ENCODE results near the gene GAL3ST1.

DNA sequence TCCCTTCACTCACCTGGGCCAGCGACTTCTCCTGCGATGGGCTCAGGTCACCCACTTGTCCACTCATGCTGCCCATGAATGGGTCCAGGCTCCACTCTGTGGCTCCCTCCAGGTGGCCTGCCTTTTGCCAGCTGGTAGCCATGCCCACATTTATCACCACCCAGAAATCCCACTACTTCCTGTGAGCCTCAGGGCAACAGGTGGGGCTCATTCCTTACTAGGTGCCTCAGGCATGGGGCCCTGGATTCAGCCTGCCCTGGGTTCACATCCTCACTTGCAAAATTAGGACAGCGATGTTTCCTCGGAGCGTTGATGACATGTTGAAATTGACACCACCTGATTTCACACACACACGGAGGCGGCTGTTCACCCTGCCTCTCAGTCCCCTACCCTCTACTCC lies 27.8 kb downstream of the GAL3ST1 start, which contains the start of gene SEC14L6:
- TF ChIP-seq, protein P1, sequence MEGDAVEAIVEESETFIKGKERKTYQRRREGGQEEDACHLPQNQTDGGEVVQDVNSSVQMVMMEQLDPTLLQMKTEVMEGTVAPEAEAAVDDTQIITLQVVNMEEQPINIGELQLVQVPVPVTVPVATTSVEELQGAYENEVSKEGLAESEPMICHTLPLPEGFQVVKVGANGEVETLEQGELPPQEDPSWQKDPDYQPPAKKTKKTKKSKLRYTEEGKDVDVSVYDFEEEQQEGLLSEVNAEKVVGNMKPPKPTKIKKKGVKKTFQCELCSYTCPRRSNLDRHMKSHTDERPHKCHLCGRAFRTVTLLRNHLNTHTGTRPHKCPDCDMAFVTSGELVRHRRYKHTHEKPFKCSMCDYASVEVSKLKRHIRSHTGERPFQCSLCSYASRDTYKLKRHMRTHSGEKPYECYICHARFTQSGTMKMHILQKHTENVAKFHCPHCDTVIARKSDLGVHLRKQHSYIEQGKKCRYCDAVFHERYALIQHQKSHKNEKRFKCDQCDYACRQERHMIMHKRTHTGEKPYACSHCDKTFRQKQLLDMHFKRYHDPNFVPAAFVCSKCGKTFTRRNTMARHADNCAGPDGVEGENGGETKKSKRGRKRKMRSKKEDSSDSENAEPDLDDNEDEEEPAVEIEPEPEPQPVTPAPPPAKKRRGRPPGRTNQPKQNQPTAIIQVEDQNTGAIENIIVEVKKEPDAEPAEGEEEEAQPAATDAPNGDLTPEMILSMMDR (IDR thresholded peaks at IDR 0.05) = no peak
- no peak for TF ChIP-seq POLR2A (IDR thresholded peaks at IDR 0.05)

Data from esophagus squamous epithelium (tissue), 4 donors.